ENCODE measurements around the gene RNF5. TPM values are rescaled to one million over a fixed set of nuclear protein-coding genes. Genes with fewer than 3 reads are reported as not detected.

Gene RNF5
- total and polyA plus RNA-seq, 9 of the 15 experiments (the other 6 are each of a cell fraction or from before 2014, with no cell fraction given): 62.2 to 245 (median 129) TPM

GRCh38 chr6:32178547-32179440 lies 589 bp downstream of the RNF5 start (continued):
- TF ChIP-seq ESRRA (IDR thresholded peaks at IDR 0.05; ENCODE audit: borderline replicate concordance, low read depth): peak; percentile 1; the same call in 1 of the 2 replicates
- no peak for TF ChIP-seq GTF2A2 (tag; IDR thresholded peaks at IDR 0.05)
- no peak for TF ChIP-seq SETDB1 (IDR thresholded peaks at IDR 0.05; ENCODE audit: low read length)
- no peak for TF ChIP-seq ZNF232 (CRISPR knock-in tag; IDR thresholded peaks at IDR 0.05)
- no peak for TF ChIP-seq ZFX (CRISPR knock-in tag; IDR thresholded peaks at IDR 0.05)
- no peak for TF ChIP-seq ZNF778 (CRISPR knock-in tag; IDR thresholded peaks at IDR 0.05)
- no peak for TF ChIP-seq ZNF347 (CRISPR knock-in tag; IDR thresholded peaks at IDR 0.05; ENCODE audit: low read depth)
- no peak for TF ChIP-seq ZBTB17 (CRISPR knock-in tag; IDR thresholded peaks at IDR 0.05)
- TF ChIP-seq ZFP36 (IDR thresholded peaks at IDR 0.05; ENCODE audit: low read depth, low read length, partially characterized antibody): no peak
- TF ChIP-seq MEIS2 (IDR thresholded peaks at IDR 0.05; ENCODE audit: partially characterized antibody): no peak
- TF ChIP-seq FOXP1 (CRISPR knock-in tag; IDR thresholded peaks at IDR 0.05): no peak
- peak; percentile 60 for TF ChIP-seq TBP (optimal IDR thresholded peaks at IDR 0.05; ENCODE audit: low read depth, low read length)
- no peak for TF ChIP-seq CREBBP (IDR thresholded peaks at IDR 0.05; ENCODE audit: low read depth, low read length)
- peak; percentile 28; the same call in 1 of the 2 replicates for TF ChIP-seq NBN (IDR thresholded peaks at IDR 0.05; ENCODE audit: low read depth)
- no peak for TF ChIP-seq CCNT2 (IDR thresholded peaks at IDR 0.05; ENCODE audit: borderline replicate concordance, extremely low read depth, insufficient read length, low read depth, low read length)
- TF ChIP-seq ZNF134 (CRISPR knock-in tag; conservative IDR thresholded peaks at IDR 0.05): no peak; the same call in 1 of the 2 replicates
- TF ChIP-seq ZNF41 (CRISPR knock-in tag; conservative IDR thresholded peaks at IDR 0.05): no peak
- TF ChIP-seq PHF8 (IDR thresholded peaks at IDR 0.05; ENCODE audit: borderline replicate concordance, low read length): 0 out of 2 replicates have a peak, but pooled peaks have one; percentile 27
- TF ChIP-seq ARID1B (IDR thresholded peaks at IDR 0.05): peak; percentile 59
- TF ChIP-seq, protein P1, sequence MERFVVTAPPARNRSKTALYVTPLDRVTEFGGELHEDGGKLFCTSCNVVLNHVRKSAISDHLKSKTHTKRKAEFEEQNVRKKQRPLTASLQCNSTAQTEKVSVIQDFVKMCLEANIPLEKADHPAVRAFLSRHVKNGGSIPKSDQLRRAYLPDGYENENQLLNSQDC (CRISPR knock-in tag; IDR thresholded peaks at IDR 0.05): no peak
- TF ChIP-seq, protein P2, sequence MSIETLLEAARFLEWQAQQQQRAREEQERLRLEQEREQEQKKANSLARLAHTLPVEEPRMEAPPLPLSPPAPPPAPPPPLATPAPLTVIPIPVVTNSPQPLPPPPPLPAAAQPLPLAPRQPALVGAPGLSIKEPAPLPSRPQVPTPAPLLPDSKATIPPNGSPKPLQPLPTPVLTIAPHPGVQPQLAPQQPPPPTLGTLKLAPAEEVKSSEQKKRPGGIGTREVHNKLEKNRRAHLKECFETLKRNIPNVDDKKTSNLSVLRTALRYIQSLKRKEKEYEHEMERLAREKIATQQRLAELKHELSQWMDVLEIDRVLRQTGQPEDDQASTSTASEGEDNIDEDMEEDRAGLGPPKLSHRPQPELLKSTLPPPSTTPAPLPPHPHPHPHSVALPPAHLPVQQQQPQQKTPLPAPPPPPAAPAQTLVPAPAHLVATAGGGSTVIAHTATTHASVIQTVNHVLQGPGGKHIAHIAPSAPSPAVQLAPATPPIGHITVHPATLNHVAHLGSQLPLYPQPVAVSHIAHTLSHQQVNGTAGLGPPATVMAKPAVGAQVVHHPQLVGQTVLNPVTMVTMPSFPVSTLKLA (conservative IDR thresholded peaks at IDR 0.05): peak; percentile 25 to 72; a peak in 2 of 4 replicates
- TF ChIP-seq, protein P3, sequence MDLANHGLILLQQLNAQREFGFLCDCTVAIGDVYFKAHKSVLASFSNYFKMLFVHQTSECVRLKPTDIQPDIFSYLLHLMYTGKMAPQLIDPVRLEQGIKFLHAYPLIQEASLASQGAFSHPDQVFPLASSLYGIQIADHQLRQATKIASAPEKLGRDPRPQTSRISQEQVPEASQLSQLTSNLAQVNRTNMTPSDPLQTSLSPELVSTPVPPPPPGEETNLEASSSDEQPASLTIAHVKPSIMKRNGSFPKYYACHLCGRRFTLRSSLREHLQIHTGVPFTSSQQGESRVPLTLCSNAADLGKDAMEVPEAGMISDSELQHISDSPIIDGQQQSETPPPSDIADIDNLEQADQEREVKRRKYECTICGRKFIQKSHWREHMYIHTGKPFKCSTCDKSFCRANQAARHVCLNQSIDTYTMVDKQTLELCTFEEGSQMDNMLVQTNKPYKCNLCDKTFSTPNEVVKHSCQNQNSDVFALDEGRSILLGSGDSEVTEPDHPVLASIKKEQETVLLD (IDR thresholded peaks at IDR 0.05): no peak; the same call in 1 of the 2 replicates
- no peak for TF ChIP-seq ZFPM2 (CRISPR knock-in tag; IDR thresholded peaks at IDR 0.05)
- 0 out of 4 replicates have a peak, but pooled peaks of 1 of the 2 experiments have one; percentile 18 for TF ChIP-seq NONO (IDR thresholded peaks at IDR 0.05; ENCODE audit: low read depth in 2 of 2, low read length in 1 of 2)
- TF ChIP-seq CREM (IDR thresholded peaks at IDR 0.05; ENCODE audit: low read depth): no peak
- no peak for TF ChIP-seq ZNF133 (CRISPR knock-in tag; IDR thresholded peaks at IDR 0.05)
- TF ChIP-seq SRSF1 (IDR thresholded peaks at IDR 0.05; ENCODE audit: low read depth, low read length): no peak

All from K562 (cell line).